Thymus (tissue), 11 donors: ENCODE results near the gene RUSF1. TPM values are rescaled to one million over a fixed set of nuclear protein-coding genes. Genes with fewer than 3 reads are reported as not detected.

Source experiments
- DNase-seq, 9 donors: peaks; one replicate each; pipeline ENCODE4 v3.0.0-alpha.2; 2013; ENCODE audit warnings: low spot score in 9 of 9, low read depth in 6 of 9, missing footprints in 1 of 9
- H3K27ac ChIP-seq, 2 donors: one replicate each; pipeline ENCODE4 v1.5.1; 2013; ENCODE audit warnings: control low read depth in 1 of 2, low read depth in 1 of 2, low read length in 1 of 2, mild to moderate bottlenecking in 1 of 2, moderate library complexity in 1 of 2
- H3K27me3 ChIP-seq, 2 donors: one replicate each; pipeline ENCODE4 v1.5.1; 2013; ENCODE audit warnings: low read length in 1 of 2; ENCODE audit not compliant: control insufficient read depth in 2 of 2, insufficient read depth in 1 of 2
- H3K36me3 ChIP-seq, 2 donors: one replicate each; pipeline ENCODE4 v1.5.1; 2013; ENCODE audit warnings: low read length in 1 of 2, mild to moderate bottlenecking in 1 of 2, moderate library complexity in 1 of 2; ENCODE audit not compliant: control insufficient read depth in 2 of 2, insufficient read depth in 2 of 2
- H3K4me1 ChIP-seq, 2 donors: one replicate each; pipeline ENCODE4 v1.5.1; 2013; ENCODE audit warnings: low read length in 2 of 2; ENCODE audit not compliant: control insufficient read depth in 2 of 2, insufficient read depth in 2 of 2
- H3K4me3 ChIP-seq, 2 donors: one replicate each; pipeline ENCODE4 v1.5.1; 2013; ENCODE audit warnings: low read length in 2 of 2, control low read depth in 1 of 2, mild to moderate bottlenecking in 1 of 2
- H3K9me3 ChIP-seq, 2 donors: one replicate each; pipeline ENCODE4 v1.5.1; 2013; ENCODE audit warnings: low read length in 1 of 2, mild to moderate bottlenecking in 1 of 2; ENCODE audit not compliant: control insufficient read depth in 2 of 2, insufficient read depth in 1 of 2
- WGBS: extraction: QIAGEN DNeasy Blood & Tissue Kit; methylation state at CpG from one replicate; pipeline ENCODE4 v1.1.7; 2013; 5-methylcytosine and 5-hydroxymethylcytosine counted together
- polyA plus RNA-seq: library from polyadenylated mRNA; stranded (reverse); fragments of 200-250 nt; gene quantifications from one replicate; pipeline ENCODE4 v1.2.3, GENCODE V29; 2013
- total RNA-seq: library from RNA; stranded (reverse); fragments of 120-200 nt; gene quantifications from one replicate; pipeline ENCODE4 v1.2.4, GENCODE V29; 2013
- donor health status: healthy.

Gene RUSF1
- total and polyA plus RNA-seq, 2 donors = 20.8 to 72.9 TPM

DNA sequence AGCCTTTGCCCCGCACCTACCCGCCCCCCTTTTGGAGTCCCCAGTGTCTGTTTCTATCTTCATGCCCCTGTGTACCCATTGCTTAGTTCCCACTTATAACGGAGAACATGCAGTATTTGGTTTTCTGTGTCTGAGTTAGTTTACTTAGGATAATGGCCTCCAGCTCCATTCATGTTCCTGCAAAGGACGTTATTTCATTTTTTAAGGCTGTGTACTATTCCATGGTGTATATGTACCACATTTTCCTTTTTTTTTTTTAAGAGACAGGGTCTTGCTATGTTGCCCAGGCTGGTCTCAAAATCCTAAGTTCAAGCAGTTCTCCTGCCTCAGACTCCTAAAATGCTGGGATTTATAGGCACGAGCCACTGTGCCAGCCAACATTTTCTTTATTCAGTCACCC, 40.3 kb downstream of the RUSF1 start:
- DNase-seq = no peak
- Histone ChIP-seq H3K4me3 (no peak overlapping the region), H3K27ac (peak overlapping the region in 1 of 2 donors; percentile 76), H3K27me3 (peaks cover 16 to 21% of the 10 kb centered on the region in 2 donors), H3K4me1 (peaks cover 6 to 23% of the 10 kb centered on the region in 2 donors), H3K9me3 (peaks cover 3 to 6% of the 10 kb centered on the region in 2 donors), H3K36me3 (peaks cover 18 to 40% of the 10 kb centered on the region in 2 donors)
- WGBS = over 99% methylated on average over 5 of the region's 5 CpGs

DNA sequence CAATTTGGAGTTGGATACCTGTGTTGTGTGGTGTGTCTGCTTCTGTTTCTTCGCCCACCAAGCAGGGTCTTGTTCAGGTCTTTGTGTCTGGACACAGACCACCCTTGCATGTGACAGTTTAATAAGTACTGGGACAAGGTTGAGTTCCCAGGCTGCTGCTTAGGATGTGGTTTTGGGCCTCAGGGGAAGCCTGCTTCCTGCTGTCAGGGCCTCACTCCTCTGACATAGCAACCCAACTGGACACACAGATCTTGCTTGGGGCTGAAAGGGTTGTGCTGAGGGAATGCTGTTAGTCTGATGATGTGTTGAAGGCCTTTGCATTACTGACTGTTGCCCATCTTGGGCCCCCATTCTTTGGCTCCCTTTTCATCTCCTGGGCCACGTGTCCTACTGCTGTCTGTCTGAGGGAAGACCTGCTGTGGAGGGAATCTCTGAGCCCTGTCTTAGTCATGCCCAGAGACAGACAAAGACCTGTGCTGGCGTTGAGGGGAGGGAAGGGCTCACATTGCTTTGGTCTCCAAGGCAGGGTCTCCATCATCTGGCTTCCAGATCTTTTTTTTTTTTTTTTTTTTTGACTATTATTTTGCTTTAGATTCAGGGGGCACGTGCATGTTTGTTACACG, 40.9 kb downstream of the RUSF1 start:
- 65% methylated on average over 5 of the region's 5 CpGs for WGBS
- DNase-seq = peak in 1 of 9 donors; percentile 67
- Histone ChIP-seq H3K4me3 (no peak overlapping the region), H3K36me3 (peaks cover 24 to 45% of the 10 kb centered on the region in 2 donors), H3K9me3 (peaks cover 0 to under 1% of the 10 kb centered on the region in 2 donors), H3K27me3 (peaks cover 11 to 15% of the 10 kb centered on the region in 2 donors), H3K27ac (peak overlapping the region; percentile 42 to 76), H3K4me1 (peaks cover 6 to 19% of the 10 kb centered on the region in 2 donors)

GRCh38 chr16:31466381-31466841, 41.8 kb downstream of the RUSF1 start:
- DNase-seq = no peak
- Histone ChIP-seq H3K27ac (peak overlapping the region in 1 of 2 donors; percentile 11), H3K4me3 (no peak overlapping the region), H3K9me3 (no peaks in the 10 kb centered on the region), H3K4me1 (peaks cover 4 to 18% of the 10 kb centered on the region in 2 donors), H3K36me3 (peaks cover 28 to 45% of the 10 kb centered on the region in 2 donors), H3K27me3 (peaks cover 4 to 7% of the 10 kb centered on the region in 2 donors)
- 95% methylated on average over 18 of the region's 18 CpGs for WGBS

GRCh38 chr16:31465788-31466370, 42.3 kb downstream of the RUSF1 start:
- Histone ChIP-seq H3K27ac (no peak overlapping the region), H3K4me3 (no peak overlapping the region), H3K27me3 (peaks cover 0 to 2% of the 10 kb centered on the region in 2 donors), H3K9me3 (no peaks in the 10 kb centered on the region), H3K4me1 (peaks cover 4 to 18% of the 10 kb centered on the region in 2 donors), H3K36me3 (peaks cover 28 to 45% of the 10 kb centered on the region in 2 donors)
- 86% methylated on average over 20 of the region's 20 CpGs for WGBS
- DNase-seq = no peak

DNA sequence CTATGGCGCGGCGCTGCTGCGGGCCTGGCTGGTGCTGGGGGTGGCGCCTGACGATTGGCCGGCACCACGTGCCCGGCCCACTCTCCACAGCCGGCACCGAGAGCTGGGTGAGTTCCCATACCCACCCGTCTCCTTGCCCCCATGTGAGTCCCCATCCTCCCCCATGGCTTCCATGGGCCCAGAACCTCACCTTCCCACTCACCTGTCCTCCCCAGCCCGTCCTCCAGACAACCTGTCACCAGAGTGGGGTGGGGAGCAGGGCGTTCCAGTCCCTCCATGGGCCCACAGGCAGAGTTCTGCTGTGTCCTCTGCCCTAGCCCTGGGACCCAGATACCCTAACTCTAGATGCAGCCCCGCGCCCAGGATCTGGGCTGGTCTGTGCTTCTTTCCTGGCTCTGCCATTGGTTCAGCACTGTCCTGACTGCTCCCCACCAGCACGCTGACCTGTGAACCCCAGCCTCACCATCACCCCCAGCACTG, 43.4 kb downstream of the RUSF1 start:
- Histone ChIP-seq H3K4me1 (peaks cover 10 to 25% of the 10 kb centered on the region in 2 donors), H3K9me3 (no peaks in the 10 kb centered on the region), H3K27me3 (no peaks in the 10 kb centered on the region), H3K36me3 (peaks cover 28 to 45% of the 10 kb centered on the region in 2 donors), H3K4me3 (no peak overlapping the region), H3K27ac (no peak overlapping the region)
- DNase-seq = no peak
- 98% methylated on average over 17 of the region's 17 CpGs for WGBS

DNA sequence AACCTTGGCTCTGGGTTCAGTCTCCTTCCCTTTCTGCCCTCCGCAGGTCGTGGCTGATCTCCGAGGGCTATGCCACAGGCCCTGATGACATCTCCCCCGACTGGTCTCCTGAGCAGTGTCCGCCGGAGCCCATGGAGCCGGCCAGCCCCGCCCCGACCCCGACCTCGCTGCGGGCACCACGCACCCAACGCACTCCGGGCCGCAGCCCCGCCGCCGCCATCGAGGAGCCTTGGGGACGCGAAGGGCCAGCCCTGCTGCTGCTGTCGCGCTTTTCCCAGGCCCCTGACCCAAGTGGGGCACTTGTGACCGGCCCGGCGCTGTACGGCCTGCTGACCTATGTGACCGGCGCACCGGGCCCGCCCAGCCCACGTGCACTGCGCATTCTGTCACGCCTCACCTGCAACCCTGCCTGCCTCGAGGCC, 43.8 kb downstream of the RUSF1 start:
- H3K36me3 ChIP-seq = peaks cover 28 to 45% of the 10 kb centered on the region in 2 donors
- no peak overlapping the region for H3K27ac ChIP-seq
- H3K4me1 ChIP-seq = peaks cover 10 to 25% of the 10 kb centered on the region in 2 donors
- H3K9me3 ChIP-seq = no peaks in the 10 kb centered on the region
- no peaks in the 10 kb centered on the region for H3K27me3 ChIP-seq
- DNase-seq = no peak
- no peak overlapping the region for H3K4me3 ChIP-seq
- WGBS = 98% methylated on average over 36 of the region's 36 CpGs

- H3K9me3 ChIP-seq = no peaks in the 10 kb centered on the region
- DNase-seq = no peak
- peaks cover 28 to 42% of the 10 kb centered on the region in 2 donors for H3K36me3 ChIP-seq
Measured at GRCh38 chr16:31461921-31462804, 46.0 kb downstream of the RUSF1 start.

DNA sequence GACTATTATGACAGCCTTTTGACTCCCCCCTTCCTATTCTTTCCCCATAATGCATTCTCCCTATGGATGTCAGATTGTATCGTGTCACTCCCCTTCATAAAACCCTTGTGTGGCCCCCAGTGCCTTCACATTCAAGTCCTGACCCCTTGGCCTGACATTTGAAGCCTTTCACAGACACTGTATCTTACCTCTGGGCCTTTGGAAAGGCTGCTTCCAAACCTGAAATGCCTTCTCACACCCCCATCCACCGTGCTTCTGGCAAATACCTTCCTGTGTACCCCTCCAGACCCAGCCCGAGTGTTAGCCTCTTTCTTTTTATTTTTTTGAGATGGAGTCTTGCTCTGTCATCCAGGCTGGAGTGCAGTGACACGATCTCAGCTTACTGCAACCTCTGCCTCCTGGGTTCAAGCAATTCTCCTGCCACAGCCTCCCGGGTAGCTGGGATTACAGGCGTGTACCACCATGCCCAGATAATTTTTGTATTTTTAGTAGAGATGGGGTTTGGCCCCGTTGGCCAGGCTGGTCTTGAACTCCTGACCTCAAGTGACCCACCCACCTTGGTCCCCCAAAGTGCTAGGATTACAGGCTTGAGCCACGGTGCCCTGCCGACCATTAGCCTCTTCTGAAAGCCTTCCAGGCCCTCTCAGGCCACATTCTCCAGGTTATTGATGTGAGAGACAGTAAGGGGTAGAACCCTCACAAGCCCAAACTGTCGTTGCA, 46.8 kb downstream of the RUSF1 start:
- Histone ChIP-seq H3K4me1 (peaks cover 20 to 31% of the 10 kb centered on the region in 2 donors), H3K27ac (no peak overlapping the region), H3K27me3 (no peaks in the 10 kb centered on the region), H3K9me3 (no peaks in the 10 kb centered on the region), H3K4me3 (no peak overlapping the region), H3K36me3 (peaks cover 28 to 35% of the 10 kb centered on the region in 2 donors)
- DNase-seq = no peak
- WGBS = 96% methylated on average over 10 of the region's 10 CpGs

More at GRCh38 chr16:31461921-31462804, 46.0 kb downstream of the RUSF1 start:
- Histone ChIP-seq H3K4me1 (peaks cover 19 to 32% of the 10 kb centered on the region in 2 donors), H3K27me3 (no peaks in the 10 kb centered on the region), H3K4me3 (no peak overlapping the region), H3K27ac (no peak overlapping the region)
- 98% methylated on average over 35 of the region's 35 CpGs for WGBS
